GM19468 (cell line): ENCODE results near the gene ZNF599.

ENCODE experiments used
- ATAC-seq: cut with Tn5 transposase; IDR thresholded peaks from one replicate; pipeline ENCODE4 v1.9.1; 2021; ENCODE audit warnings: mild to moderate bottlenecking, moderate library complexity, moderate number of reproducible peaks; ENCODE audit not compliant: unreplicated experiment; ENCODE audit errors: extremely low read depth

ZNF599 gene

GRCh38 chr19:34757441-34757840 lies 15.6 kb downstream of the ZNF599 start:
- no peak for ATAC-seq

GRCh38 chr19:34744896-34745690 lies 27.9 kb downstream of the ZNF599 start:
- ATAC-seq = no peak

GRCh38 chr19:34734537-34735103 lies 38.4 kb downstream of the ZNF599 start:
- ATAC-seq = no peak

- ATAC-seq = peak; percentile 51
These were observed 39.1 kb downstream of the ZNF599 start, which contains the start of gene ZNF181 for GRCh38 chr19:34733746-34734536. Gene ZNF181 (plus strand): TSS chr19:34734243. CDS start chr19:34735038, 795 bp downstream.

GRCh38 chr19:34733266-34733745 lies 39.7 kb downstream of the ZNF599 start:
- ATAC-seq = no peak

GRCh38 chr19:34732612-34733211 lies 40.3 kb downstream of the ZNF599 start:
- no peak for ATAC-seq

- ATAC-seq = no peak
These were observed 41.1 kb downstream of the ZNF599 start for GRCh38 chr19:34731964-34732363.

GRCh38 chr19:34731019-34731829 lies 41.8 kb downstream of the ZNF599 start:
- ATAC-seq = no peak

- ATAC-seq = no peak
These were observed 47.6 kb downstream of the ZNF599 start for GRCh38 chr19:34725400-34725799.

- no peak for ATAC-seq
These were observed 50.7 kb downstream of the ZNF599 start for GRCh38 chr19:34722353-34722752.

GRCh38 chr19:34715357-34715756 lies 57.7 kb downstream of the ZNF599 start:
- no peak for ATAC-seq

- no peak for ATAC-seq
These were observed 59.8 kb downstream of the ZNF599 start for GRCh38 chr19:34713262-34713637.

- no peak for ATAC-seq
These were observed 60.4 kb downstream of the ZNF599 start for GRCh38 chr19:34712395-34713261.

GRCh38 chr19:34711890-34712289 lies 61.1 kb downstream of the ZNF599 start:
- no peak for ATAC-seq
